Measurements from ENCODE around the gene BCAN. TPM values are rescaled to one million over a fixed set of nuclear protein-coding genes. Genes with fewer than 3 reads are reported as not detected.
A peak's percentile ranks its signal among the peaks of the same experiment; 100 is the strongest.

The BCAN gene
- total RNA-seq, result not detected
- polyA plus RNA-seq, result under 1 TPM in 2 of 3 donors, not detected in 1; 0.10 to 0.11 TPM
- long read RNA-seq, donor 1, result 0 reads
- long read RNA-seq, donor 2, result 0 reads

GRCh38 chr1:156641761-156642264, at the start of gene BCAN:
BCAN (plus strand) TSS chr1:156642117; CDS start chr1:156646055, 3,938 bp downstream.
- Histone ChIP-seq H3K27me3 (replicated peaks in 1 of 7) (peaks cover 8 to 100% (median 70%) of the 10 kb centered on the region in 7 donors), H3K36me3 (no peaks in the 10 kb centered on the region), H3K4me3 (peak within 1 kb of the TSS in 7 of 8 donors; percentile 18 to 65 (median 30)), H3K9me3 (no peaks in the 10 kb centered on the region), H3K4me1 (peaks cover 5 to 27% (median 15%) of the 10 kb centered on the region in 6 donors), H3K27ac (no peak within 1 kb of the TSS)
- 0 to 1% (median 1%) methylated on average over 34 to 46 of the region's 46 CpGs for WGBS, 5 donors
- no peak for TF ChIP-seq POLR2A (IDR thresholded peaks at IDR 0.05)
- TF ChIP-seq POLR2AphosphoS5 (IDR thresholded peaks at IDR 0.05), result no peak
- no peak for TF ChIP-seq CTCF (IDR thresholded peaks at IDR 0.05 in 8 of 11, conservative IDR thresholded peaks at IDR 0.05 in 3 of 11)
- intact Hi-C loops (cut with DNase I; ENCODE audit: low total_unique reads), result no loop called here
- no peak for DNase-seq

GRCh38 chr1:156592158-156592909, 49.6 kb upstream of the BCAN start:
- H3K27me3 ChIP-seq (replicated peaks in 1 of 7), result no peaks in the 10 kb centered on the region
- intact Hi-C loops (cut with DNase I; ENCODE audit: low total_unique reads), result no loop called here
- H3K36me3 ChIP-seq, result peaks cover 0 to 47% (median 35%) of the 10 kb centered on the region in 6 donors
- WGBS, 5 donors, result 55 to 67% (median 61%) methylated on average over 13 to 16 of the region's 16 CpGs
- H3K4me3 ChIP-seq, result peak overlapping the region; percentile 57 to 92 (median 74)
- TF ChIP-seq CTCF (IDR thresholded peaks at IDR 0.05 in 8 of 11, conservative IDR thresholded peaks at IDR 0.05 in 3 of 11), result no peak
- no peak for TF ChIP-seq POLR2AphosphoS5 (IDR thresholded peaks at IDR 0.05)
- no peak for TF ChIP-seq POLR2A (IDR thresholded peaks at IDR 0.05)
- H3K4me1 ChIP-seq, result peaks cover 6 to 29% (median 15%) of the 10 kb centered on the region in 6 donors
- DNase-seq, result no peak
- H3K27ac ChIP-seq, result peak overlapping the region; percentile 75 to 91 (median 84)
- no peaks in the 10 kb centered on the region for H3K9me3 ChIP-seq

GRCh38 chr1:156592910-156593660, 48.8 kb upstream of the BCAN start:
- Histone ChIP-seq H3K27ac (peak overlapping the region in 1 of 8 donors; percentile 91), H3K9me3 (no peaks in the 10 kb centered on the region), H3K4me3 (peak overlapping the region in 1 of 8 donors; percentile 92), H3K36me3 (peaks cover 0 to 55% (median 41%) of the 10 kb centered on the region in 6 donors), H3K4me1 (peaks cover 6 to 29% (median 15%) of the 10 kb centered on the region in 6 donors), H3K27me3 (replicated peaks in 1 of 7) (no peaks in the 10 kb centered on the region)
- no peak for DNase-seq
- intact Hi-C loops (cut with DNase I; ENCODE audit: low total_unique reads), result no loop called here
- no peak for TF ChIP-seq CTCF (IDR thresholded peaks at IDR 0.05 in 8 of 11, conservative IDR thresholded peaks at IDR 0.05 in 3 of 11)
- 79 to 82% (median 80%) methylated on average over 5 to 8 of the region's 8 CpGs for WGBS, 5 donors

GRCh38 chr1:156593661-156593989, 48.3 kb upstream of the BCAN start:
- Histone ChIP-seq H3K36me3 (peaks cover 0 to 60% (median 45%) of the 10 kb centered on the region in 6 donors), H3K4me3 (no peak overlapping the region), H3K4me1 (peaks cover 6 to 29% (median 15%) of the 10 kb centered on the region in 6 donors), H3K27ac (no peak overlapping the region), H3K9me3 (no peaks in the 10 kb centered on the region), H3K27me3 (replicated peaks in 1 of 7) (no peaks in the 10 kb centered on the region)
- DNase-seq, result no peak
- intact Hi-C loops (cut with DNase I; ENCODE audit: low total_unique reads), result no loop called here
- no peak for TF ChIP-seq CTCF (IDR thresholded peaks at IDR 0.05 in 8 of 11, conservative IDR thresholded peaks at IDR 0.05 in 3 of 11)
- no peak for TF ChIP-seq POLR2A (IDR thresholded peaks at IDR 0.05)
- TF ChIP-seq POLR2AphosphoS5 (IDR thresholded peaks at IDR 0.05), result no peak
- 72 to 91% (median 85%) methylated on average over 8 of the region's 8 CpGs for WGBS, 5 donors

Measured in spleen (tissue), 13 donors.